Smooth muscle cell (in vitro differentiated cells): ENCODE measurements around the gene LLPH. TPM values are rescaled to one million over a fixed set of nuclear protein-coding genes. Genes with fewer than 3 reads are reported as not detected.

Experiments used
- DNase-seq: peaks from one replicate; lab custom pipeline; 2025; ENCODE audit not compliant: unreplicated experiment; lab: John Stamatoyannopoulos, UW
- H2AFZ ChIP-seq: fragments of 200-600 bp; sonication (generic); 2 replicates; pipeline ENCODE4 v1.6.0; 2016; ENCODE audit warnings: antibody characterized with exemption, low read depth, mild to moderate bottlenecking
- H3F3A ChIP-seq: fragments of 200-600 bp; sonication (generic); 2 replicates; pipeline ENCODE4 v1.6.0; 2017; ENCODE audit warnings: antibody characterized with exemption, low read depth
- H3K27ac ChIP-seq: fragments of 200-600 bp; sonication (generic); 2 replicates; pipeline ENCODE4 v1.5.1; 2016; ENCODE audit warnings: low read depth, mild to moderate bottlenecking
- H3K27me3 ChIP-seq: fragments of 200-600 bp; sonication (generic); 2 replicates; pipeline ENCODE4 v1.6.1; 2016; ENCODE audit warnings: low read depth, mild to moderate bottlenecking
- H3K36me3 ChIP-seq: fragments of 200-600 bp; sonication (generic); 2 replicates; pipeline ENCODE4 v1.5.1; 2016; ENCODE audit warnings: low read depth
- H3K4me1 ChIP-seq: fragments of 200-600 bp; sonication (generic); 2 replicates; pipeline ENCODE4 v1.5.1; 2016; ENCODE audit warnings: low read depth
- H3K4me2 ChIP-seq: fragments of 200-600 bp; sonication (generic); 2 replicates; pipeline ENCODE4 v1.6.0; 2016; ENCODE audit warnings: mild to moderate bottlenecking
- H3K4me3 ChIP-seq: fragments of 200-600 bp; sonication (generic); 2 replicates; pipeline ENCODE4 v1.5.1; 2016; ENCODE audit warnings: mild to moderate bottlenecking
- H3K79me2 ChIP-seq: fragments of 200-600 bp; sonication (generic); 2 replicates; pipeline ENCODE4 v1.6.0; 2016; ENCODE audit warnings: low read depth, mild to moderate bottlenecking
- H3K9ac ChIP-seq: fragments of 200-600 bp; sonication (generic); 2 replicates; pipeline ENCODE4 v1.6.0; 2016; ENCODE audit warnings: low read depth
- H3K9me3 ChIP-seq: fragments of 200-600 bp; sonication (generic); replicated peaks from 2 replicates; pipeline ENCODE4 v1.5.1; 2016; ENCODE audit warnings: low read depth
- H4K20me1 ChIP-seq: fragments of 200-600 bp; sonication (generic); 2 replicates; pipeline ENCODE4 v1.6.0; 2016; ENCODE audit warnings: low read depth
- CTCF ChIP-seq: fragments of 200-600 bp; sonication (generic); IDR thresholded peaks from 2 replicates; pipeline ENCODE4 v1.5.1; 2017; ENCODE audit warnings: borderline replicate concordance, mild to moderate bottlenecking, antibody characterized with exemption; ENCODE audit not compliant: insufficient read depth, poor library complexity, severe bottlenecking
- WGBS: methylation state at CpG from one replicate; pipeline ENCODE4 v1.1.7; 2016; ENCODE audit warnings: low lambda C conversion rate; 5-methylcytosine and 5-hydroxymethylcytosine counted together
- polyA plus RNA-seq: library from polyadenylated mRNA; unstranded; fragments of >200 nt; fragmentation: Nextera tagmentation; extraction: Ambion mirVana; gene quantifications from 2 replicates; pipeline ENCODE4 v1.2.1, GENCODE V29; 2016
- total RNA-seq: library from RNA; depleted of rRNA; stranded (reverse); fragments of >200 nt; gene quantifications from 2 replicates; pipeline ENCODE4 v1.2.3, GENCODE V29; 2014

The LLPH gene
- total and polyA plus RNA-seq, 2 experiments from 2014 or later = 9.2 to 33.1 TPM

- no peak overlapping the region for H3K27ac ChIP-seq
- no peak overlapping the region for H2AFZ ChIP-seq
- no peaks in the 10 kb centered on the region for H4K20me1 ChIP-seq
- H3K79me2 ChIP-seq = no peaks in the 10 kb centered on the region
- DNase-seq = no peak
- no peaks in the 10 kb centered on the region for H3F3A ChIP-seq
- no peaks in the 10 kb centered on the region for H3K9me3 ChIP-seq
- H3K27me3 ChIP-seq = no peaks in the 10 kb centered on the region
- no peak for TF ChIP-seq CTCF
- no peak overlapping the region for H3K4me2 ChIP-seq
- H3K9ac ChIP-seq = no peak overlapping the region
- no peak overlapping the region for H3K4me3 ChIP-seq
- H3K4me1 ChIP-seq = peaks cover 10% of the 10 kb centered on the region
- no peaks in the 10 kb centered on the region for H3K36me3 ChIP-seq
- WGBS = 89% methylated on average over 1 of the region's 1 CpG
These were observed 22.2 kb downstream of the LLPH start for GRCh38 chr12:66108386-66108785.

- Histone ChIP-seq H2AFZ (peak overlapping the region; percentile 85), H3K9ac (no peak overlapping the region)
These were observed 23.1 kb downstream of the LLPH start for GRCh38 chr12:66107451-66107915.

GRCh38 chr12:66103016-66103913 is 27.3 kb downstream of the LLPH start:
- Histone ChIP-seq H4K20me1 (no peaks in the 10 kb centered on the region), H3K9ac (no peak overlapping the region), H3K27me3 (no peaks in the 10 kb centered on the region), H3K4me1 (no peaks in the 10 kb centered on the region), H3K4me2 (no peak overlapping the region), H3K9me3 (no peaks in the 10 kb centered on the region), H3K36me3 (no peaks in the 10 kb centered on the region), H2AFZ (no peak overlapping the region), H3K4me3 (no peak overlapping the region), H3K27ac (no peak overlapping the region), H3F3A (no peaks in the 10 kb centered on the region), H3K79me2 (no peaks in the 10 kb centered on the region)
- TF ChIP-seq CTCF = peak; percentile 5
- DNase-seq = no peak
- 83% methylated on average over 3 of the region's 3 CpGs for WGBS

More at GRCh38 chr12:66107451-66107915, 23.1 kb downstream of the LLPH start:
- Histone ChIP-seq H3K4me3 (no peak overlapping the region), H3K9me3 (no peaks in the 10 kb centered on the region), H3K36me3 (no peaks in the 10 kb centered on the region), H3K4me1 (peaks cover 10% of the 10 kb centered on the region), H3K79me2 (no peaks in the 10 kb centered on the region), H3K27ac (no peak overlapping the region), H4K20me1 (no peaks in the 10 kb centered on the region), H3K4me2 (peak overlapping the region; percentile 76), H3K27me3 (no peaks in the 10 kb centered on the region), H3F3A (no peaks in the 10 kb centered on the region)
- DNase-seq = no peak
- TF ChIP-seq CTCF = peak; percentile 74
- WGBS = 23% methylated on average over 9 of the region's 9 CpGs
